Stimulated activated CD4-positive, alpha-beta T cell treated with anti-CD3 and anti-CD28 coated beads, Interleukin-4, amount 100 ng/mL, for 48 hours (primary cell): Measurements from ENCODE around the gene RAPGEF4.
A peak's percentile ranks its signal among the peaks of the same experiment; 100 is the strongest.

Source experiments
- DNase-seq, 2 donors: peaks; one replicate each; pipeline ENCODE4 v3.0.0-alpha.2; 2020; ENCODE audit warnings: low read depth in 2 of 2

Gene RAPGEF4

GRCh38 chr2:172860336-172860707, 124.7 kb downstream of the RAPGEF4 start:
- DNase-seq, result no peak

GRCh38 chr2:172861098-172861497, 125.5 kb downstream of the RAPGEF4 start:
- no peak for DNase-seq

GRCh38 chr2:172861656-172862476, 126.2 kb downstream of the RAPGEF4 start:
- no peak for DNase-seq

GRCh38 chr2:172863341-172863740, 127.7 kb downstream of the RAPGEF4 start:
- DNase-seq, result no peak

GRCh38 chr2:172864182-172864581, 128.5 kb downstream of the RAPGEF4 start:
- peak; percentile 16 to 57 for DNase-seq

- no peak for DNase-seq
These were observed 129.8 kb downstream of the RAPGEF4 start for GRCh38 chr2:172865422-172865821.

GRCh38 chr2:172869861-172870260, 134.2 kb downstream of the RAPGEF4 start:
- no peak for DNase-seq

GRCh38 chr2:172870396-172870795, 134.8 kb downstream of the RAPGEF4 start:
- no peak for DNase-seq

- no peak for DNase-seq
These were observed 142.2 kb downstream of the RAPGEF4 start for GRCh38 chr2:172877826-172878225.

- DNase-seq, result no peak
These were observed 142.6 kb downstream of the RAPGEF4 start for GRCh38 chr2:172878260-172878659.

- no peak for DNase-seq
These were observed 148.7 kb downstream of the RAPGEF4 start for GRCh38 chr2:172884336-172884735.

GRCh38 chr2:172885996-172886395, 150.4 kb downstream of the RAPGEF4 start:
- DNase-seq, result no peak

- DNase-seq, result no peak
These were observed 151.6 kb downstream of the RAPGEF4 start for GRCh38 chr2:172887280-172887679.

GRCh38 chr2:172888714-172889669, 153.3 kb downstream of the RAPGEF4 start:
- no peak for DNase-seq

- no peak for DNase-seq
These were observed 154.3 kb downstream of the RAPGEF4 start for GRCh38 chr2:172889768-172890430.

GRCh38 chr2:172893111-172893510, 157.5 kb downstream of the RAPGEF4 start:
- DNase-seq, result no peak

GRCh38 chr2:172893671-172894070, 158.0 kb downstream of the RAPGEF4 start:
- DNase-seq, result no peak

GRCh38 chr2:172894689-172895387, 159.2 kb downstream of the RAPGEF4 start:
- no peak for DNase-seq

- DNase-seq, result no peak
These were observed 161.0 kb downstream of the RAPGEF4 start for GRCh38 chr2:172896661-172897081.

- DNase-seq, result no peak
These were observed 165.2 kb downstream of the RAPGEF4 start for GRCh38 chr2:172900871-172901270.

- no peak for DNase-seq
These were observed 166.3 kb downstream of the RAPGEF4 start for GRCh38 chr2:172901913-172902312.
